HepG2 (cell line): Measurements from ENCODE around the gene LRRC43. TPM values are rescaled to one million over a fixed set of nuclear protein-coding genes. Genes with fewer than 3 reads are reported as not detected.

Experiments
- ATAC-seq: fragments of 200-7000 bp; cut with Tn5 transposase; 3 replicates; pipeline ENCODE4 v1.9.1; 2020; ENCODE audit warnings: mild to moderate bottlenecking, moderate library complexity
- BruUV-seq: library from RNA; stranded (reverse); fragments of 400-500 nt; replicated peaks from 2 replicates; lab custom pipeline; 2021; lab: Mats Ljungman, UMichigan
- CTCF ChIA-PET: fragments of 300-600 bp; formaldehyde crosslinking; extraction: SDS; loops from one replicate; lab custom pipeline; 2021; ENCODE audit warnings: low total read pairs, inconsistent platforms, low intra/inter-chr PET ratio; lab: Yijun Ruan, JAX
- POLR2A ChIA-PET: fragments of 350-600 bp; sonication (Branson Sonifier 250); formaldehyde crosslinking; loops from one replicate; lab custom pipeline; 2020; ENCODE audit warnings: antibody characterized with exemption, inconsistent platforms; lab: Yijun Ruan, JAX
- DNase-seq: peaks from one replicate; pipeline ENCODE4 v3.0.0-alpha.2; 2015; ENCODE audit warnings: low spot score
- FAIRE-seq: peaks from 3 replicates; lab custom pipeline; 2011; peaks lifted over from hg19 to GRCh38; lab: Jason Lieb, UNC
- H2AFZ ChIP-seq: one replicate; pipeline ENCODE4 v1.6.1; 2011; ENCODE audit warnings: low read length, inconsistent platforms
- H3K27ac ChIP-seq: fragments of 300-600 bp; 3 replicates; pipeline ENCODE4 v1.8.0; 2011; ENCODE audit warnings: mixed run types, mild to moderate bottlenecking, mixed read lengths, low read length, inconsistent platforms; ENCODE audit not compliant: insufficient read depth; ENCODE audit errors: extremely low read length
- H3K27me3 ChIP-seq, 2 experiments: fragments of 200-600 bp in 1 of 2; 2 replicates in 1 of 2; 3 replicates in 1 of 2; pipeline versions ENCODE4 v1.6.0 to v1.8.0; 2011; ENCODE audit warnings: low read length in 2 of 2, mild to moderate bottlenecking in 2 of 2, moderate library complexity in 2 of 2, inconsistent platforms in 1 of 2; ENCODE audit not compliant: insufficient read depth in 2 of 2, control insufficient read depth in 1 of 2
- H3K36me3 ChIP-seq, 2 experiments: fragments of 200-600 bp in 1 of 2; replicated peaks in 1 of 2; 2 replicates in 1 of 2; 3 replicates in 1 of 2; pipeline versions ENCODE4 v1.5.1 to v1.8.0; 2011; ENCODE audit warnings: low read length in 2 of 2, inconsistent platforms in 1 of 2; ENCODE audit not compliant: insufficient read depth in 2 of 2, control insufficient read depth in 1 of 2
- H3K4me1 ChIP-seq: 2 replicates; pipeline ENCODE4 v1.5.1; 2012; ENCODE audit warnings: low read length, inconsistent platforms; ENCODE audit not compliant: insufficient read depth
- H3K4me2 ChIP-seq: 2 replicates; pipeline ENCODE4 v1.6.0; 2011; ENCODE audit warnings: low read depth, low read length, inconsistent platforms
- H3K4me3 ChIP-seq, 3 experiments: fragments of 200-600 bp in 1 of 3; sonication (generic), shearing (Covaris generic) in 1 of 3; replicated peaks in 1 of 3; 2 replicates each; pipeline ENCODE4 v1.5.1; 2011 to 2016; ENCODE audit warnings: low read length in 3 of 3, inconsistent platforms in 2 of 3, low read depth in 2 of 3, mild to moderate bottlenecking in 2 of 3, control low read depth in 1 of 3, mixed read lengths in 1 of 3; ENCODE audit not compliant: insufficient read depth in 1 of 3
- H3K79me2 ChIP-seq: one replicate; pipeline ENCODE4 v1.6.1; 2011; ENCODE audit warnings: low read length, inconsistent platforms; ENCODE audit not compliant: insufficient read depth
- H3K9ac ChIP-seq: 2 replicates; pipeline ENCODE4 v1.6.0; 2011; ENCODE audit warnings: mild to moderate bottlenecking, low read depth, low read length, inconsistent platforms; ENCODE audit not compliant: insufficient read depth
- H3K9me3 ChIP-seq: 2 replicates; pipeline ENCODE4 v1.5.1; 2012; ENCODE audit warnings: mild to moderate bottlenecking, low read length
- H4K20me1 ChIP-seq: 2 replicates; pipeline ENCODE4 v1.6.0; 2011; ENCODE audit warnings: inconsistent platforms, mild to moderate bottlenecking, low read length, moderate library complexity; ENCODE audit not compliant: insufficient read depth
- CBFB ChIP-seq: sonication (generic); formaldehyde crosslinking; IDR thresholded peaks from 2 replicates; pipeline ENCODE4 v1.4.0; 2020; ENCODE audit warnings: missing genetic modification reagents
- CC2D1A ChIP-seq: sonication (generic); formaldehyde crosslinking; IDR thresholded peaks from 2 replicates; pipeline ENCODE4 v1.8.1; 2023; ENCODE audit warnings: mild to moderate bottlenecking, missing genetic modification reagents
- ERF ChIP-seq: IDR thresholded peaks from 2 replicates; pipeline ENCODE4 v1.6.1; 2018; ENCODE audit warnings: missing biosample characterization, missing genetic modification reagents
- GPBP1L1 ChIP-seq: sonication (generic); formaldehyde crosslinking; IDR thresholded peaks from 2 replicates; pipeline ENCODE4 v1.5.0; 2020; ENCODE audit warnings: mild to moderate bottlenecking, missing genetic modification reagents
- KDM3A ChIP-seq: IDR thresholded peaks from 2 replicates; pipeline ENCODE4 v1.6.1; 2018; ENCODE audit warnings: low read depth, missing compliant biosample characterization
- NBN ChIP-seq: fragments of 450-650 bp; conservative IDR thresholded peaks from 2 replicates; pipeline ENCODE4 v1.6.1; 2017
- NFAT5 ChIP-seq: sonication (generic); formaldehyde crosslinking; IDR thresholded peaks from 2 replicates; pipeline ENCODE4 v1.4.0; 2020; ENCODE audit warnings: missing genetic modification reagents
- NFE2 ChIP-seq: sonication (generic); formaldehyde crosslinking; IDR thresholded peaks from 2 replicates; pipeline ENCODE4 v1.4.0; 2020; ENCODE audit warnings: missing genetic modification reagents
- RELA ChIP-seq: sonication (generic); formaldehyde crosslinking; IDR thresholded peaks from 2 replicates; pipeline ENCODE4 v1.4.0; 2020; ENCODE audit warnings: missing genetic modification reagents
- RXRB ChIP-seq: IDR thresholded peaks from 2 replicates; pipeline ENCODE4 v1.6.1; 2016; ENCODE audit warnings: borderline replicate concordance, missing genetic modification reagents, missing compliant biosample characterization
- SMAD1 ChIP-seq: sonication (generic); formaldehyde crosslinking; IDR thresholded peaks from 2 replicates; pipeline ENCODE4 v1.4.0; 2020; ENCODE audit warnings: missing genetic modification reagents, low read depth, mild to moderate bottlenecking, borderline replicate concordance
- STAG1 ChIP-seq: sonication (generic); formaldehyde crosslinking; IDR thresholded peaks from 2 replicates; pipeline ENCODE4 v1.4.0; 2020; ENCODE audit warnings: missing genetic modification reagents
- TAF1 ChIP-seq: sonication (generic); formaldehyde crosslinking; IDR thresholded peaks from 2 replicates; pipeline ENCODE4 v1.4.0; 2020; ENCODE audit warnings: missing genetic modification reagents
- ZFY ChIP-seq: sonication (generic); formaldehyde crosslinking; IDR thresholded peaks from 2 replicates; pipeline ENCODE4 v1.4.0; 2020; ENCODE audit warnings: missing genetic modification reagents
- ZMYM4 ChIP-seq: sonication (generic); formaldehyde crosslinking; IDR thresholded peaks from 2 replicates; pipeline ENCODE4 v1.8.1; 2023; ENCODE audit warnings: mild to moderate bottlenecking, missing genetic modification reagents
- ZNF547 ChIP-seq: sonication (generic); formaldehyde crosslinking; IDR thresholded peaks from 2 replicates; pipeline ENCODE4 v1.5.1; 2020; ENCODE audit warnings: mild to moderate bottlenecking, missing genetic modification reagents
- ZNF605 ChIP-seq: sonication (generic); formaldehyde crosslinking; IDR thresholded peaks from 2 replicates; pipeline ENCODE4 v1.8.0; 2022; ENCODE audit warnings: mild to moderate bottlenecking, missing genetic modification reagents
- ZSCAN20 ChIP-seq: sonication (generic); formaldehyde crosslinking; IDR thresholded peaks from 2 replicates; pipeline ENCODE4 v1.4.0; 2020; ENCODE audit warnings: missing genetic modification reagents, mild to moderate bottlenecking, borderline replicate concordance
- WGBS: methylation state at CpG from one replicate; pipeline ENCODE4 v1.1.6; 2017; ENCODE audit warnings: low lambda C conversion rate; 5-methylcytosine and 5-hydroxymethylcytosine counted together
- in situ Hi-C: cut with HindIII; loops from 2 replicates; pipeline ENCODE4 v1.10.0; 2017; ENCODE audit warnings: low pct_unique_long_range_greater_than_20kb; ENCODE audit not compliant: extremely low pct_ligation_motif_present
- intact Hi-C: fragments of 100-400 bp; cut with micrococcal nuclease; formaldehyde crosslinking; loops from one replicate; pipeline ENCODE4 v1.10.0; 2022; ENCODE audit not compliant: unreplicated experiment
- polyA plus RNA-seq, 8 experiments: library from polyadenylated mRNA; depleted of rRNA in 3 of 8; stranded (reverse) in 7 of 8; unstranded in 1 of 8; fragments of >200 nt; fragmentation: Illumina TruSeq in 4 of 8; extraction: Trizol in 4 of 8; gene quantifications; 2 replicates each; pipeline versions ENCODE4 v1.2.1 to v1.2.3, GENCODE V29; 2011 to 2016; ENCODE audit warnings: low read depth in 4 of 8, missing spikeins in 1 of 8, mixed read lengths in 1 of 8; ENCODE audit not compliant: insufficient read depth in 1 of 8
- total RNA-seq, 5 experiments: library from RNA; depleted of rRNA; stranded (reverse); fragments of >200 nt; fragmentation: Illumina TruSeq; extraction: Trizol; gene quantifications; 2 replicates each; pipeline ENCODE4 v1.2.3, GENCODE V29; 2016; ENCODE audit warnings: low read depth in 1 of 5

LRRC43 gene
- total and polyA plus RNA-seq, 2 of the 13 experiments (the other 11 are each of a cell fraction or from before 2014, with no cell fraction given), result not detected

GRCh38 chr12:122190842-122191668 lies 8.1 kb downstream of the LRRC43 start:
- ChIA-PET CTCF (interaction anchor here (0.7 to 2.2 kb wide), 4 partner anchors 54 to 137 kb away, joined by 3 to 21 read pairs (median 8); no protein-coding TSS in a partner anchor), POLR2A (no interaction called here)
- DNase-seq, result peak; percentile 60
- Histone ChIP-seq H3K9me3 (no peaks in the 10 kb centered on the region), H4K20me1 (no peaks in the 10 kb centered on the region), H3K27ac (no peak overlapping the region), H3K36me3 (no peaks in the 10 kb centered on the region), H2AFZ (no peak overlapping the region), H3K79me2 (no peaks in the 10 kb centered on the region), H3K27me3 (peaks cover 9 to 28% of the 10 kb centered on the region in 2 experiments), H3K4me2 (no peak overlapping the region), H3K4me1 (peaks cover 5% of the 10 kb centered on the region; the same call in 1 of the 2 replicates), H3K4me3 (no peak overlapping the region), H3K9ac (no peak overlapping the region)
- intact Hi-C loops, result loop anchor here (1.0 to 2.0 kb wide), 2 partner anchors 60 to 136 kb away; no protein-coding TSS in a partner anchor
- 48% methylated on average over 16 of the region's 18 CpGs for WGBS
- no TSS peak for BruUV-seq
- ATAC-seq, result peak; percentile 91
- in situ Hi-C loops, result no loop called here
- FAIRE-seq, result peak; percentile 87
- TF ChIP-seq NFAT5 (CRISPR knock-in tag) (no peak), GPBP1L1 (CRISPR knock-in tag) (no peak), STAG1 (CRISPR knock-in tag) (peak; percentile 88), ERF (0 out of 2 replicates have a peak, but pooled peaks have one; percentile 45), NFE2 (CRISPR knock-in tag) (no peak), ZNF605 (CRISPR knock-in tag) (0 out of 2 replicates have a peak, but pooled peaks have one; percentile 49), ZNF547 (CRISPR knock-in tag) (no peak), CC2D1A (CRISPR knock-in tag) (no peak), RXRB (CRISPR knock-in tag) (0 out of 2 replicates have a peak, but pooled peaks have one; percentile 25), CBFB (CRISPR knock-in tag) (no peak), ZMYM4 (no peak), TAF1 (CRISPR knock-in tag) (no peak), NBN (no peak), SMAD1 (CRISPR knock-in tag) (no peak), ZFY (CRISPR knock-in tag) (no peak), RELA (CRISPR knock-in tag) (no peak), KDM3A (CRISPR knock-in tag) (0 out of 2 replicates have a peak, but pooled peaks have one; percentile 22), ZSCAN20 (CRISPR knock-in tag) (no peak)
